Stimulated activated CD4-positive, alpha-beta T cell treated with anti-CD3 and anti-CD28 coated beads, Interleukin-12 subunit alpha, Interleukin-12 subunit beta, amount 100 ng/mL, for 48 hours (primary cell): Measurements from ENCODE around the gene PRPF18.
A peak's percentile ranks its signal among the peaks of the same experiment; 100 is the strongest.
"Not testable (repeated sequence)": the region's sequence is repeated elsewhere in the genome, so short reads cannot be mapped to it uniquely, and the experiment has no call there.

Experiments used
- DNase-seq, 3 donors: peaks; one replicate each; pipeline ENCODE4 v3.0.0-alpha.2; 2020; ENCODE audit warnings: low read depth in 2 of 3, low spot score in 1 of 3

PRPF18 gene

GRCh38 chr10:13586676-13587355 is at the start of gene PRPF18:
TSS of gene PRPF18 (plus strand) at chr10:13586965. CDS start at chr10:13587087, 122 bp downstream.
- DNase-seq = peak; percentile 88 to 92 (median 89)

- not testable (repeated sequence) for DNase-seq
Measured at GRCh38 chr10:13537985-13538384, 48.8 kb upstream of the PRPF18 start.

- no peak for DNase-seq
Measured at GRCh38 chr10:13542533-13542932, 44.2 kb upstream of the PRPF18 start.

- no peak for DNase-seq
Measured at GRCh38 chr10:13550802-13551201, 36.0 kb upstream of the PRPF18 start.

- DNase-seq = no peak
Measured at GRCh38 chr10:13555884-13556510, 30.8 kb upstream of the PRPF18 start.

GRCh38 chr10:13559124-13559700 is 27.6 kb upstream of the PRPF18 start:
- DNase-seq = no peak

GRCh38 chr10:13560597-13560996 is 26.2 kb upstream of the PRPF18 start:
- no peak for DNase-seq

GRCh38 chr10:13563481-13564445 is 23.0 kb upstream of the PRPF18 start:
- no peak for DNase-seq

- DNase-seq = no peak
Measured at GRCh38 chr10:13564576-13564975, 22.2 kb upstream of the PRPF18 start.

GRCh38 chr10:13567030-13567429 is 19.7 kb upstream of the PRPF18 start:
- DNase-seq = no peak

- DNase-seq = no peak
Measured at GRCh38 chr10:13571541-13571940, 15.2 kb upstream of the PRPF18 start.

GRCh38 chr10:13573960-13574359 is 12.8 kb upstream of the PRPF18 start:
- DNase-seq = no peak

- DNase-seq = no peak
Measured at GRCh38 chr10:13585195-13585751, 1.5 kb upstream of the PRPF18 start.

GRCh38 chr10:13585943-13586342 is 822 bp upstream of the PRPF18 start:
- DNase-seq = no peak

- DNase-seq = no peak
Measured at GRCh38 chr10:13587391-13587790, 626 bp downstream of the PRPF18 start.

GRCh38 chr10:13589316-13589715 is 2.6 kb downstream of the PRPF18 start:
- DNase-seq = no peak

- DNase-seq = no peak
Measured at GRCh38 chr10:13590886-13591285, 4.1 kb downstream of the PRPF18 start.

- no peak for DNase-seq
Measured at GRCh38 chr10:13592306-13592705, 5.5 kb downstream of the PRPF18 start.

GRCh38 chr10:13593535-13593934 is 6.8 kb downstream of the PRPF18 start:
- DNase-seq = no peak

- no peak for DNase-seq
Measured at GRCh38 chr10:13594641-13595040, 7.9 kb downstream of the PRPF18 start.

- DNase-seq = no peak
Measured at GRCh38 chr10:13597909-13598308, 11.1 kb downstream of the PRPF18 start.
